ENCODE results near the gene BCL2L12.
A peak's percentile ranks its signal among the peaks of the same experiment; 100 is the strongest.

Gene BCL2L12

DNA sequence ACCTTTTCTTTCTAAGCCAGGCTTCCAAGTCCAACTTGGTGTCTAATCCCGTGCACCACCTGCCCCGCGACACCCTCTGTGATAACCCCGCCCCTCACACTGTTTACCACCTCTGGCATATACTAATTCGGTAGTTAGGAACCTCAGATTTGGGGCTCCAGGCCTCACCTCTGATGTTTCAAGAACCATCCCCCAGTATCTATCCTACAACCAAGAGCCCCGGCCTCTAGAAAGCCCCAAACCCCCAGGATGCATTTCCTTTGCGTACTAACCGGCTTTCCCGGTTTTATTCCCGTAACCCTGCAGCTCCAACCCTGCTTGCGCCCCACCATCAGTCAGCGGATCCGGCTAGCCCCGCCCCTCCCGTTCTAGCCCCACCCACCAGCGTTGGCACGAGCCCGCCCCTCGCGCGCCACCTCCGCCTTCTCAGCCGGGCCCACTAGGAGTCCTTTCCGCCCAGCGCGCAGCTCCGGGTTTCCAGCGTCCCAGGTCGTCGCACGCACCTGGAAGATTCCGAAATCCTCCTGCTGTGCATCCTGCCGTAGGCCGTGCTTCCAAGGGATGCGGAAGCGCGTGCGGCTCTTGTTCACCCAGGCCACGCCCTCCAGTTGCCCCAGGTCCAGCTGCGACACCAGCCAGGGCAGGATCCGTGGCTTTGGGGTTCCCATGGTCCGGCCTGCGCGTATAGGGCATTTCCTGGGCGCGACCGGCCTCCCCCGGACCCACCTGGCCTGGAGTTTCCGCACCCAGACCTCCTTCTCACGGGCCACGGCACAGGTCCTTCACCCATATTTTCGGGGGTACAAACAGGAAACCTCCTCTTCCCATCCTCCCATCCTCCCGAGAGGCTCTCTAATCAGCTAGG lies 1.3 kb upstream of the BCL2L12 start:
- DNase-seq (ENCODE audit: low spot score): peak; percentile 90

DNA sequence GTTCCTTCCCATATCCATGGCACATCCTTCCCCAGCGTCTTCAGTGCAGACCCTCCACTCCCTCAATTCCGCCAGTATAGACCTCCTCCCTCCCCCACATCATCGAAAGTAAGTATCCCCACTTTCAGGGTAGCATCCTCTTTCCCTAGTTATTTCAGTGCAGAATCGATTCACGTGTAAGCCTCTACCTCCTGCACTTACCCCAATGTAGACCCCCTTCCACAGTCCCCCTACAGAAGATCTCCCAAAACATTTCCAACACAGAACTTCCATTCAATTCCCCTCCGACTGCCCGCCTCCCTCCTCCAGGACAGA lies 740 bp upstream of the BCL2L12 start:
- DNase-seq (ENCODE audit: low spot score): no peak

DNA sequence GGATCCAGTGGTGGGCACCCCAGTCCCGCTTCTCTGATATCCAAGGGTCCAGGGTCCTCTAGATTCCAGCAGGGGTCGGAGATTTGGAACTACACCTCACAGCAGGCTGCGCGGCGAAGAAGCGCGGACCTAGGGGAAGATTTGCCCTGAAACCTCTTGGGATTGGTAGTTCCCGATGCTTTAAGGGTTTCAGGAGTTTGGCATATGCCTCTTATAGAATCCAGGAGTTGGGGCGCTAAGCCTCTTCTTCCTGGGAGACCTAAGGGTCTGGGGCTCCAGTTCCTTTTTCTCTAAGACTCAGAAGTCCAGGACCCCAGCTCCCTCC lies 349 bp downstream of the BCL2L12 start:
- DNase-seq (ENCODE audit: low spot score): no peak

DNA sequence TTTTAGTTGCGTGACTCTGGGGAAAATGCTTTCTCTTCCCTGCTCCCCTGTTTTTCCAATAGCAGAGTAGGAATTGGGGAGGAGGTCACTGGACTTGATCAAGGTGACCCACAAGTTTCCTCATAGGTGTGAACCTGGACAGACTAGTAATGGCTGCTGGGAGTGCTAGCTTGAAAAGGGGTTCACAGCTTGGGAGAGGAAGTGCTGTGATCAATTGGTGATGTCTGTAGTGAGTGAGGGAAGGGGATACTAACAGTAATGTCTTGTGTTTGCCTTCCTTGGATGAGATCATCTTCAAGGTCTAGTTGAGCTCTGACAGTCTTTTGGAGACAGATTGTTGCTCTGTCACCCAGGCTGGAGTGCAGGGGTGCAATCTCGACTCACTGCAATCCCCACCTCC lies 1.7 kb downstream of the BCL2L12 start:
- no peak for DNase-seq (ENCODE audit: low spot score)

GRCh38 chr19:49669516-49669915 lies 3.8 kb downstream of the BCL2L12 start:
- no peak for DNase-seq (ENCODE audit: low spot score)

GRCh38 chr19:49672131-49672919 lies 6.6 kb downstream of the BCL2L12 start:
- DNase-seq (ENCODE audit: low spot score): peak; percentile 88

- DNase-seq (ENCODE audit: low spot score): peak; percentile 77
Measured at GRCh38 chr19:49676136-49676783, 10.5 kb downstream of the BCL2L12 start.

DNA sequence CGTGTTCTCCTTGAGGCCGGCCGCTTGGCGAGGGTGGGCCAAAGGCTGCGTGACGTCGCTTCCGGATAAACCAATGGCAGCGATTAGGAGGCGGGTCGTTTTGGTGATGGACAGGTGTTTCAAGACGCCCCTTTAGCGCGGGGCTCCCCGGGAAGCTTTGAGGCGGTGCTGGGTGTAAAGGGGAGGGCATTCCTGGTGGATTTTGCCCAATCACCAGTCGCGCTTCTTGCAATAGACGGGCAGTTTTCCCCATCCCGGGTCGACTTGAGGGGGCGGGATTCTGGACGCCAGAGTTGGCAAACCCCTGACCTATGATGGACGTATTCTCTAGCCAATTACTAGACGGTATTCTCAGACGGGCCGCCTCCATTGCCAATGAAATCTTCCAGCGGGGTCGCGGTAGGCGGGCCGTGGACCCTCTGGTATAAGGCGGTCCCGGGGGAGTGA lies 11.1 kb downstream of the BCL2L12 start:
- peak; percentile 97 for DNase-seq (ENCODE audit: low spot score)

- DNase-seq (ENCODE audit: low spot score): peak; percentile 74
Measured at GRCh38 chr19:49677231-49677900, 11.6 kb downstream of the BCL2L12 start, which contains the start of gene PRMT1. TSS of gene PRMT1 (plus strand) at chr19:49677271. CDS start at chr19:49677281, 10 bp downstream.

- peak; percentile 75 for DNase-seq (ENCODE audit: low spot score)
Measured at GRCh38 chr19:49677901-49678674, 12.4 kb downstream of the BCL2L12 start.

GRCh38 chr19:49678985-49679770 lies 13.4 kb downstream of the BCL2L12 start:
- no peak for DNase-seq (ENCODE audit: low spot score)

- DNase-seq (ENCODE audit: low spot score): no peak
Measured at GRCh38 chr19:49679771-49680413, 14.2 kb downstream of the BCL2L12 start.

DNA sequence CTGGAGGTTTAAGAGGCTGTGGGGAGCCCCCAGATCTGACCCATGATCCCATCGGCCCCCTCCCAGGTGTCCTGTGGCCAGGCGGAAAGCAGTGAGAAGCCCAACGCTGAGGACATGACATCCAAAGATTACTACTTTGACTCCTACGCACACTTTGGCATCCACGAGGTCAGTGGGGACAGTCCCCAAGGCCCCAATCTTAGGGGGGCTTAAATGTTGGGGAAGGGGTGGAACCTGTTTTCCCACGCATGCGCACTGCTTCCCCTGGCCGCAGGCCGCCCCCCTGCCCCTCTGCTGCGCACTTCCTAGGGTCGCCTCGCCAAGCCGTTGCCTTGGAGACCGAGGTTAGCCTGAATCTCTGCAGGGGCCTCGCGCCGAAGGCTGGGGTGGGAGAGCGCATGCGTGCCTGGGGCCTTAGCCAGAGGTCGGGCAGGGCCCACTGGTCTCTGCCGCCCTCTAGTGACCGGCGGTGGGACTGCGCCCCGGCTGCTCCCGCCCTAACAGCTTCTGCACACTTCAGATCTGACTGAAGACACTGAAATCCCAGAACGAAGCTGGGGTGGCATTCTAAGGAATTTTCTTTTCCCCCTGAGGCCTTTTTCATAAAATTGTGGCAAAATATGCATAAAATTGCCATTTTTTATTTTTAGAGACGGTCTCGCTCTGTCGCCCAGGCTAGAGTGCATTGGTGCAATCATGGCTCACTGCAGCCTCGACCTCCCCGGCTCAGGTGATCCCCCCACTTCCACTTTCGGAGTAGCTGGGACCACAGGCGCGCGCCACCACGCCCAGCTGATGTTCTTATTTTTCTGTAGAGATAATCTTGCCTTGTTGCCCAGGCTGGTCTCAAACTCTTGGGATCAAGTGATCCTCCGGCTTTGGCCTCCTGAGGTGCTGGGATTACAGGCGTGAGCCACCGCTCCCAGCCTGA lies 15.0 kb downstream of the BCL2L12 start:
- peak; percentile 94 for DNase-seq (ENCODE audit: low spot score)

DNA sequence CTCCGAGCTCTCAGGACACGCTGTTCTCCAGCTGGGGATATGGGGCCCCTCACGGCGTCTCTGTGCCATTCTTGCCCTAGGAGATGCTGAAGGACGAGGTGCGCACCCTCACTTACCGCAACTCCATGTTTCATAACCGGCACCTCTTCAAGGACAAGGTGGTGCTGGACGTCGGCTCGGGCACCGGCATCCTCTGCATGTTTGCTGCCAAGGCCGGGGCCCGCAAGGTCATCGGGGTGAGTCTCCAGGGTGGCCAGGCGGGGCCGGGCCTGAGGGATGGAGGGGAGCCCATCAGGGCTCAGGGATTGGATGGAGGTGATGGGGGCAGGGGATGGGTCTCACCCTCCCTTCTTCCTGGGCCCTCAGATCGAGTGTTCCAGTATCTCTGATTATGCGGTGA lies 16.1 kb downstream of the BCL2L12 start:
- no peak for DNase-seq (ENCODE audit: low spot score)

- no peak for DNase-seq (ENCODE audit: low spot score)
Measured at GRCh38 chr19:49682274-49682673, 16.5 kb downstream of the BCL2L12 start.

GRCh38 chr19:49683814-49684250 lies 18.1 kb downstream of the BCL2L12 start:
- no peak for DNase-seq (ENCODE audit: low spot score)

DNA sequence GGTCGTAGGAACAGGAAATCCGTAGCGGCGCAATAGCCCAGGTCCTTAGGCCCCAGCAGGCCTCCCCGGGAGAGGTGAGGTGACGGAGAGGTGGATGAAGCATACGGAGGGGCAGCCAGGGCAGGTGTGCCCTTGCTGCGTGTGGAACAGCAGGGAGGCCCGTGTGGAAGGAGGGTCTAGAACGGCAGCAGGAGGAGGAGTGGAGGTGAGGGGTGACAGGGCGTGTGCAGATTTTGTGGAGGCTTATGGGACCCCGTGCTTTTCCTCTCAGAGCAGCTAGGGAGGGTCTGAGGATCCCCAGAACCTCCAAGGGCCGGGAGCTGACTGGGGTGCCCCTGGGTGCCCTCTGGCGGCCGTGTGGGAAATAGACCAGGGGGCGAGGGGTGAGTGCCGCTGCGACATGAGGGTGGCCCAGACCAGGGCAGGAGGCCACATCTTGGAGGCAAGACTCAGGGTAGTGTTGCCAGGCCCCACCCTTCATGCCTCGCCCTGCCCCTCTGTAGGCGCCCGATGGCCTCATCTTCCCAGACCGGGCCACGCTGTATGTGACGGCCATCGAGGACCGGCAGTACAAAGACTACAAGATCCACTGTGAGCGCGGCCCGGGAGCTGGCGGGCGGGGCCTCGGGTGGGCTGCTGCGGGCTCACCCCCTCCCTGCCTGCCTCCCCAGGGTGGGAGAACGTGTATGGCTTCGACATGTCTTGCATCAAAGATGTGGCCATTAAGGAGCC lies 18.7 kb downstream of the BCL2L12 start:
- DNase-seq (ENCODE audit: low spot score): peak; percentile 53

- no peak for DNase-seq (ENCODE audit: low spot score)
Measured at GRCh38 chr19:49684983-49685553, 19.3 kb downstream of the BCL2L12 start.

Measured in germinal center (tissue), 1 donor.